ENCODE data around the gene LRP8.

DNA sequence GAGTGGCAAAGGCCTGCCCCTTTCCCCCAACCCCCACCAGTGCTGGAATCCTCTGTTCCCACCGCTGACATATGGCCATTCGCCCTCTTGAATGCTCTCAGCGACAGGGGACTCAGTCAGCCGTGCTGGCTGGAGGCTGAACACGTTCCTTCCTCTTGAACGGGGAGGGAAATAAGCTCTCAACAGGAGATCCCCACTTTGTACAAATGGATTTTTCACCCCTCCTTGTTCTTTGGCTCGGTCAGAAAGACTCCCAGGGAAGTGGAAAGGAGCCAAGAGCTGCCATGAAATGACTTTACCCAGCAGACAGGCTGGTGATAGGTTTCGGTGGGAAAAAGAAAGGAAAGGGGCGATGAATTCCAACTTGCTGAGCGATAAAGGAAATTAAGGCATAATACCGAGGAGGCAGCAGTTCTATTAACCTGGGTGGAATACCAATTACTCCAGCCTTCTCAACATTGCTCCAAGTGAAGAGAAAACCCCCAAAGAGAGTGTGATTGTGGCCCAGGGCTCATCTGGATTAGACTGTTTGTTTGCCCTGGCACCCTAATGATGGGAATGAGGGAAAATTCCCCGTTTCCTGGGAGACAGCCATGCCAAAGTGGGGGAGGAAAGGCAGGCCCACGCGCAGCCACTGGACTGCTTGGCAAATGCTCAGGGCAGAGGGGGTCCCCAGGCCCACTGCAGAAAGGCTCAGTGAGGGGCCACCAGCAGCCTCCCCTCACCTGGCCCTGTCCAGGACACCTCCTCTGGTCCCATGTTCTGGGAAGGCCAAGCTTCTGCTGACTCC, 23.9 kb downstream of the LRP8 start:
- TF ChIP-seq CTCF (IDR thresholded peaks at IDR 0.05; ENCODE audit: insufficient read depth, low read length, poor library complexity, severe bottlenecking): no peak
- TF ChIP-seq EZH2phosphoT487 (conservative IDR thresholded peaks at IDR 0.05; ENCODE audit: low read length): no peak

All from SU-DHL-6 (cell line).